GM18505 (cell line): ENCODE results near the gene BLOC1S4.

Source experiments
- ATAC-seq: cut with Tn5 transposase; IDR thresholded peaks from one replicate; pipeline ENCODE4 v1.9.1; 2021; ENCODE audit not compliant: unreplicated experiment
- POLR2A ChIP-seq: IDR thresholded peaks from 4 replicates; pipeline ENCODE4 v1.6.1; 2011; ENCODE audit warnings: borderline replicate concordance; ENCODE audit not compliant: insufficient read depth, insufficient read length; ENCODE audit errors: extremely low read depth

The BLOC1S4 gene

GRCh38 chr4:6731318-6731675 is 15.3 kb downstream of the BLOC1S4 start:
- no peak for ATAC-seq
- no peak for TF ChIP-seq POLR2A

- TF ChIP-seq POLR2A, result no peak
- ATAC-seq, result no peak
Measured at GRCh38 chr4:6731780-6732179, 15.8 kb downstream of the BLOC1S4 start.

- no peak for ATAC-seq
- TF ChIP-seq POLR2A, result no peak
Measured at GRCh38 chr4:6732441-6733357, 16.7 kb downstream of the BLOC1S4 start.

GRCh38 chr4:6733358-6734164 is 17.6 kb downstream of the BLOC1S4 start:
- TF ChIP-seq POLR2A, result no peak
- ATAC-seq, result no peak

- no peak for ATAC-seq
- TF ChIP-seq POLR2A, result no peak
Measured at GRCh38 chr4:6734165-6734786, 18.3 kb downstream of the BLOC1S4 start.

- no peak for ATAC-seq
- TF ChIP-seq POLR2A, result no peak
Measured at GRCh38 chr4:6739920-6740319, 23.9 kb downstream of the BLOC1S4 start.

GRCh38 chr4:6740347-6740746 is 24.4 kb downstream of the BLOC1S4 start:
- TF ChIP-seq POLR2A, result no peak
- no peak for ATAC-seq

- no peak for TF ChIP-seq POLR2A
- no peak for ATAC-seq
Measured at GRCh38 chr4:6742507-6742906, 26.5 kb downstream of the BLOC1S4 start.

- ATAC-seq, result no peak
- TF ChIP-seq POLR2A, result no peak
Measured at GRCh38 chr4:6742989-6743388, 27.0 kb downstream of the BLOC1S4 start.

- no peak for TF ChIP-seq POLR2A
- ATAC-seq, result no peak
Measured at GRCh38 chr4:6746721-6747293, 30.8 kb downstream of the BLOC1S4 start.

- TF ChIP-seq POLR2A, result no peak
- ATAC-seq, result no peak
Measured at GRCh38 chr4:6747294-6748051, 31.5 kb downstream of the BLOC1S4 start.

- TF ChIP-seq POLR2A, result no peak
- ATAC-seq, result no peak
Measured at GRCh38 chr4:6748286-6748685, 32.3 kb downstream of the BLOC1S4 start.
